Measurements from ENCODE around the gene METTL9.
"Not testable (repeated sequence)": the region's sequence is repeated elsewhere in the genome, so short reads cannot be mapped to it uniquely, and the experiment has no call there.

METTL9 gene

DNA sequence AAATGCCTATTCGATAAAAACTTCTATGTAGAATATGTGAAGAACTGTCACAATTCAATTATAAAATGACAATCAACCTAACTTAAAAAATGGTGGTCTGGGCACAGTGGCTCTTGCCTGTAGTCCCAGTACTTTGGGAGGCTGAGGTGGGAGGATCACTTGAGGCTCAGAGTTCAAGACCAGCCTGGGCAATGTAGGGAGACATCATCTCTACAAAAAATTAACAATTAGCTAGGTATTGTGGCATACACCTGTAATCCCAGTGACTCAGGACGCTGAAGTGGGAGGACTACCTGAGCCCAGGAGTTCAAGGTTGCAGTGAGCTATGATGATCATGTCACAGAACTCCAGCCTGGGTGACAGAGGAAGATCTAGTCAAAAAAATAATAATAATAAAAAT lies 18.6 kb upstream of the METTL9 start:
- H3K27ac ChIP-seq, result no peak overlapping the region
- H3K4me3 ChIP-seq (ENCODE audit: low read depth, low read length), result no peak overlapping the region
- no peaks in the 10 kb centered on the region for H3K36me3 ChIP-seq
- TF ChIP-seq, protein P1, sequence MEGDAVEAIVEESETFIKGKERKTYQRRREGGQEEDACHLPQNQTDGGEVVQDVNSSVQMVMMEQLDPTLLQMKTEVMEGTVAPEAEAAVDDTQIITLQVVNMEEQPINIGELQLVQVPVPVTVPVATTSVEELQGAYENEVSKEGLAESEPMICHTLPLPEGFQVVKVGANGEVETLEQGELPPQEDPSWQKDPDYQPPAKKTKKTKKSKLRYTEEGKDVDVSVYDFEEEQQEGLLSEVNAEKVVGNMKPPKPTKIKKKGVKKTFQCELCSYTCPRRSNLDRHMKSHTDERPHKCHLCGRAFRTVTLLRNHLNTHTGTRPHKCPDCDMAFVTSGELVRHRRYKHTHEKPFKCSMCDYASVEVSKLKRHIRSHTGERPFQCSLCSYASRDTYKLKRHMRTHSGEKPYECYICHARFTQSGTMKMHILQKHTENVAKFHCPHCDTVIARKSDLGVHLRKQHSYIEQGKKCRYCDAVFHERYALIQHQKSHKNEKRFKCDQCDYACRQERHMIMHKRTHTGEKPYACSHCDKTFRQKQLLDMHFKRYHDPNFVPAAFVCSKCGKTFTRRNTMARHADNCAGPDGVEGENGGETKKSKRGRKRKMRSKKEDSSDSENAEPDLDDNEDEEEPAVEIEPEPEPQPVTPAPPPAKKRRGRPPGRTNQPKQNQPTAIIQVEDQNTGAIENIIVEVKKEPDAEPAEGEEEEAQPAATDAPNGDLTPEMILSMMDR (IDR thresholded peaks at IDR 0.05; ENCODE audit: low read depth, low read length), result no peak
- no peaks in the 10 kb centered on the region for H3K27me3 ChIP-seq (ENCODE audit: insufficient read depth, low read depth, severe bottlenecking)
- no peak for DNase-seq
- H3K9me3 ChIP-seq (ENCODE audit: severe bottlenecking), result peaks cover 6% of the 10 kb centered on the region

DNA sequence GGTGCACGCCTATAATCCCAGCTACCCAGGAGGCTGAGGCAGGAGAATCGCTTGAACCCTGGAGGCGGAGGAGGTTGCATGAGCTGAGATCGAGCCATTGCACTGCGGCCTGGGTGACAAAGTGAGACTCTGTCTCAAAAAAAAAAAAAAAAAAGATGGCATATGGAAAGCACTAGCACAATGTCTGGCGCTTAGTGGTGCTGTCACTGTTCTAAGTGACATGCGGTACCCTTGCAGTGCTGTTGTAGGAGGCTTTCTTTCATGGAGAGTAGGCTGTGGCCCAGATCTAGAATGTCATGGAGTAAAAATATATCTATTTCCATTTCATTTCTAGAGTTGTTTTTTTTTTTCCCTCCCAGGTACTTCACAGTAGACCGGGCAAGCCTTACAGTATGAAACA lies 14.6 kb upstream of the METTL9 start:
- no peaks in the 10 kb centered on the region for H3K36me3 ChIP-seq
- TF ChIP-seq, protein P1 (IDR thresholded peaks at IDR 0.05; ENCODE audit: low read depth, low read length), result no peak

GRCh38 chr16:21588593-21588992 lies 10.8 kb upstream of the METTL9 start:
- H3K36me3 ChIP-seq; H3K9me3 ChIP-seq (ENCODE audit: severe bottlenecking); DNase-seq; H3K4me3 ChIP-seq (ENCODE audit: low read depth, low read length); H3K27ac ChIP-seq; H3K27me3 ChIP-seq (ENCODE audit: insufficient read depth, low read depth, severe bottlenecking): not testable (repeated sequence)

More for the DNA sequence above, 14.6 kb upstream of the METTL9 start:
- no peak overlapping the region for H3K27ac ChIP-seq
- no peaks in the 10 kb centered on the region for H3K27me3 ChIP-seq (ENCODE audit: insufficient read depth, low read depth, severe bottlenecking)
- DNase-seq, result no peak
- H3K4me3 ChIP-seq (ENCODE audit: low read depth, low read length), result no peak overlapping the region
- H3K9me3 ChIP-seq (ENCODE audit: severe bottlenecking), result peaks cover 4% of the 10 kb centered on the region

GRCh38 chr16:21589551-21589950 lies 9.8 kb upstream of the METTL9 start:
- Histone ChIP-seq H3K36me3 (no peaks in the 10 kb centered on the region), H3K4me3 (ENCODE audit: low read depth, low read length) (no peak overlapping the region)
- no peak for DNase-seq

DNA sequence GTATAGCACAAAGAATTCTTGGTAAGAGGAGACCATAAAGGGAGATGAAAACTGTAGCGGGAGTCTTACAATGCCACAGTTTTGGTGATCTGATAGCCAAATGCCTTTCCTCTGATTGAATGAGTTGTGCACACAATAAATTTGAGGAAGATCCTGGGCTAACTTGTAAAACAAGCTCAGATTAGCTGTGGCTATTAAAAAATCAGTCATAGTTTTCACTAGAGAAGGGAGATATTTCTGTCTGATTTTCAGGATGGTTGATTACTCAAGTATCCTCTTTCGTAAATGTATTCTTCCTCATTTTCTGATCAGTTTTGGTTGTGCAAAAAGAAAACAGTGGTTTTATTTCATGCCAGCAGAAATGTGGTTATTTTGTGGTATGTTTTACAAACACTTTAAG lies 9.1 kb upstream of the METTL9 start:
- Histone ChIP-seq H3K9me3 (ENCODE audit: severe bottlenecking) (no peaks in the 10 kb centered on the region), H3K27me3 (ENCODE audit: insufficient read depth, low read depth, severe bottlenecking) (no peaks in the 10 kb centered on the region), H3K36me3 (no peaks in the 10 kb centered on the region), H3K4me3 (ENCODE audit: low read depth, low read length) (no peak overlapping the region), H3K27ac (no peak overlapping the region)
- TF ChIP-seq, protein P1 (IDR thresholded peaks at IDR 0.05; ENCODE audit: low read depth, low read length), result no peak
- no peak for DNase-seq

More at GRCh38 chr16:21589551-21589950, 9.8 kb upstream of the METTL9 start:
- H3K9me3 ChIP-seq (ENCODE audit: severe bottlenecking), result no peaks in the 10 kb centered on the region
- TF ChIP-seq, protein P1 (IDR thresholded peaks at IDR 0.05; ENCODE audit: low read depth, low read length), result no peak
- no peak overlapping the region for H3K27ac ChIP-seq
- no peaks in the 10 kb centered on the region for H3K27me3 ChIP-seq (ENCODE audit: insufficient read depth, low read depth, severe bottlenecking)

- Histone ChIP-seq H3K27ac (no peak overlapping the region), H3K27me3 (ENCODE audit: insufficient read depth, low read depth, severe bottlenecking) (no peaks in the 10 kb centered on the region), H3K4me3 (ENCODE audit: low read depth, low read length) (no peak overlapping the region), H3K9me3 (ENCODE audit: severe bottlenecking) (no peaks in the 10 kb centered on the region), H3K36me3 (no peaks in the 10 kb centered on the region)
- DNase-seq, result no peak
- TF ChIP-seq, protein P1 (IDR thresholded peaks at IDR 0.05; ENCODE audit: low read depth, low read length), result no peak
Observed at GRCh38 chr16:21590796-21591195, 8.6 kb upstream of the METTL9 start.

All from WERI-Rb-1 (cell line).